Fibroblast of the aortic adventitia (primary cell): ENCODE measurements around the gene RPL41. TPM values are rescaled to one million over a fixed set of nuclear protein-coding genes. Genes with fewer than 3 reads are reported as not detected.

Experiments
- DNase-seq: peaks from one replicate; pipeline ENCODE4 v3.0.0-alpha.2; 2010; ENCODE audit warnings: low read depth
- H3K4me3 ChIP-seq: 2 replicates; pipeline ENCODE4 v1.5.1; 2011; ENCODE audit warnings: low read depth, mild to moderate bottlenecking, control low read depth, low read length, moderate library complexity
- CTCF ChIP-seq: IDR thresholded peaks from 2 replicates; pipeline ENCODE4 v1.5.1; 2011; ENCODE audit warnings: mild to moderate bottlenecking, low read length, control low read depth, inconsistent platforms; ENCODE audit not compliant: insufficient read depth
- total RNA-seq: library from RNA; depleted of rRNA; stranded (reverse); fragments of >200 nt; gene quantifications from 2 replicates; pipeline ENCODE4 v1.2.3, GENCODE V29; 2012; ENCODE audit warnings: low replicate concordance

The RPL41 gene
- total RNA-seq, 1 donor = 2,772 TPM

GRCh38 chr12:56158926-56159461, 42.6 kb downstream of the RPL41 start:
- TF ChIP-seq CTCF = no peak
- peak; percentile 79 for DNase-seq
- peak overlapping the region; percentile 98 for H3K4me3 ChIP-seq

DNA sequence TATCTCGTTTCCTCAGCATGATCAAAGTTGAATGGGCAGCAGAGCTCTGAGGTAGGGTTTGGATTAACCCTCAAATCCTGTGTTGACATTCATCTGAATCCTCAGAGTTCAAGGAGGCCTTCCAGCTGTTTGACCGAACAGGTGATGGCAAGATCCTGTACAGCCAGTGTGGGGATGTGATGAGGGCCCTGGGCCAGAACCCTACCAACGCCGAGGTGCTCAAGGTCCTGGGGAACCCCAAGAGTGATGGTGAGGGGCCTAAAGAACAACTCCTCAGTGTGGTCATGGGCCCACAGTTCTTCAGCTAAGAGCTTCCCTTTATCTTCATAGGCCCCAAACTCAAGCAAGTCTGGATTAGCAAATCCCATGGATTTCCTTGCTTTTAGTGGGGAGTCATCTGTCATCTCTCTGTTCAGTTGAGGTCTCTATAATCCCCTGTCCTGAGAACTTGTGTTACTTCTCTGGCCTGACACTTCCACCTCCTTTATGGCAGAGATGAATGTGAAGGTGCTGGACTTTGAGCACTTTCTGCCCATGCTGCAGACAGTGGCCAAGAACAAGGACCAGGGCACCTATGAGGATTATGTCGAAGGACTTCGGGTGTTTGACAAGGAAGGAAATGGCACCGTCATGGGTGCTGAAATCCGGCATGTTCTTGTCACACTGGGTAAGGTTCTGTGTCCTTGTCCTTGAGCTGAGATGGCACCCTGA, 43.2 kb downstream of the RPL41 start:
- peak overlapping the region; percentile 98 for H3K4me3 ChIP-seq
- no peak for TF ChIP-seq CTCF
- DNase-seq = no peak

GRCh38 chr12:56160193-56160763, 43.8 kb downstream of the RPL41 start:
- peak overlapping the region; percentile 98 for H3K4me3 ChIP-seq
- no peak for DNase-seq
- TF ChIP-seq CTCF = no peak

DNA sequence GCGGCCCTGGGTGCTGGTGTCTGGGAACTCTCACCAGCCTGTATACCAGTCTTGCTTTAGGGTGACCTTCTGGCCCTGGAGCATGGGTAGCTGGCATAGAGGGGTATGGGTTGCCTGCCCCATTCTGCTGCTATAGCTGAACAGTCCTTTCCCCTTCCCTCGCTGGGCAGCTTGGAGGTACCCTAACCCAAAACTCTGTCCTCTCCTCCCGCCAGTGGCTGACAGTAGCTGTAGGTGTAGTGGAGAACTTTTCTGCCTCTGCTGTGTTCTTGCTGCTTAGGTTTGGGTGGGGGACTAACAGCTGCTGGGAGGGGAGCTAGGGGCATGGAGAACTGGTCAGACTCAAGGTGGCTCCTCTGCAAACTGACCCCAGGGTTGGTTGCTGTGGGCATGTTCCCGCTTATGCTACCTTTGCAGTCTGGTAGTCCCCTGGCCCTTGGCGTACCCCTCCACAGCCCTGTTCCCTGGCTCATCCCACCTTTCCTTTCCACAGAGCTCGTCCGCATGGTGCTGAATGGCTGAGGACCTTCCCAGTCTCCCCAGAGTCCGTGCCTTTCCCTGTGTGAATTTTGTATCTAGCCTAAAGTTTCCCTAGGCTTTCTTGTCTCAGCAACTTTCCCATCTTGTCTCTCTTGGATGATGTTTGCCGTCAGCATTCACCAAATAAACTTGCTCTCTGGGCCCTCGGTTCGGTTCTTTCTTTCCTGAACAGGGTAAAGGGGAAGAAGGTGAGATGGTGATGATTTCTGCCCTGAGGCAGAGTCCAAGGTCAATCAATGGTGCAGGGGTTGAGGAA, 44.7 kb downstream of the RPL41 start:
- TF ChIP-seq CTCF = no peak
- peak overlapping the region; percentile 98 for H3K4me3 ChIP-seq
- DNase-seq = no peak

- H3K4me3 ChIP-seq = no peak overlapping the region
- TF ChIP-seq CTCF = no peak
- DNase-seq = no peak
These were observed 45.4 kb downstream of the RPL41 start for GRCh38 chr12:56161690-56162351.

DNA sequence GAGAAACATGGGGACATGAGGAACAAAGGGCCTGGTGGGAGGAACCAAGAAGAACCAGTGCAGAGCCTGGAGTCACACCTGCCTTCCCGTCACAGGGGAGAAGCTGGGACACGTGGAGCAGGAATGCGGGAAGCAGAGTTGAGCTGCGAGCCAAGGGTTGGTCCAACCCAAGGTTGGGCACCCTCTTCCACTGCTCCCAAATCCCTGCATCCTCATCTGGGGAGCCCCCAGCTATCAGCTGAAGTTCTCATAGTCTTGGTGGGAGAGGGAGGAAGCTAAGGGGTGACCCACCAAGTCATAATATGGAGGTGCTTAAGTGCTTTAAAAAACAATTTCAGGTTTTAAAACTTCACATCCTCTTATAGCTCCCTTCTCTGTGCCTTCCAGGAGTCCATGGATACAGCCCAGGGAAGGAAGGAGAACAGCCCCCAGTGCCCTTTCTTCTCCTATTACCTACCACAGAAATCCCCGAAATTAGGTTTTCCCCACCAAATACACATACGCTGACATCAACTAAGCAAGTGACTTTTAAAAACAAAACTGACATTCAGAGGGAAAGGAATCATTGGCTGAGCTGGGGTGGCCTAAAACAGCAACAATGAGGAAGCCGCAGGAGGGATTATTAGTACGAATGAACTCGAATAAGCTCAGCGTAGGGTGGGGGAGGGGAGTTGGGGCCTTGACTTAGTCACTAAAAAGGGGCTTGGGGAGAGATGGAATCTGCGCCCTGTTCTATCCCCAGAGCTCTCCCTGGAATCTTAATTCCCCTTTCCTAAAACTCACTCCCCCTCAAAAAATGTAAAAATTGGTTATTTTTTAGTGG, 46.2 kb downstream of the RPL41 start:
- H3K4me3 ChIP-seq = no peak overlapping the region
- DNase-seq = no peak
- no peak for TF ChIP-seq CTCF
